Measurements from ENCODE around the gene KANSL1L.

The KANSL1L gene

DNA sequence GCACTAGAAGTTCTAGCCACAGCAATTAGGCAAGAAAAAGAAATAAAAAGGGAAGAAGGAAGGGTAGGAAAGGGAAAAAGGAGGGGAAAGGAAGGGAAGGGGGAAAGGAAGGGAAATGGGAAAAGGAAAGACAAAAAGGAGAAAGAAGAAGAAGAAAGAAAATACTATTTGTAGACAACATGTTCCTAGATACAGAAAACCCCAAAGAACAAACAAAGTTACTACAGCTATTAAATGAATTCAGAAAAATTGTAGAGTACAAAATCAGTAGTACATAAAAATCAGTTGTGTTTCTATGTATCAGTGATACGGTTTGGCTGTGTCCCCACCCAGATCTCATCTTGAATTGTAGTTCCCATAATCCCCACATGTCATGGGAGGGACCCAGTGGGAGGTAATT lies 116.5 kb downstream of the KANSL1L start:
- Mint-ChIP-seq H3K4me1 (peaks cover 6% of the 10 kb centered on the region), H3K27ac (no peak overlapping the region), H3K27me3 (ENCODE audit: low read depth) (no peaks in the 10 kb centered on the region), H3K9me3 (peaks cover 32% of the 10 kb centered on the region), H3K4me3 (no peak overlapping the region), H3K36me3 (ENCODE audit: low read depth) (peaks cover 71% of the 10 kb centered on the region)
- TF ChIP-seq, protein P1, sequence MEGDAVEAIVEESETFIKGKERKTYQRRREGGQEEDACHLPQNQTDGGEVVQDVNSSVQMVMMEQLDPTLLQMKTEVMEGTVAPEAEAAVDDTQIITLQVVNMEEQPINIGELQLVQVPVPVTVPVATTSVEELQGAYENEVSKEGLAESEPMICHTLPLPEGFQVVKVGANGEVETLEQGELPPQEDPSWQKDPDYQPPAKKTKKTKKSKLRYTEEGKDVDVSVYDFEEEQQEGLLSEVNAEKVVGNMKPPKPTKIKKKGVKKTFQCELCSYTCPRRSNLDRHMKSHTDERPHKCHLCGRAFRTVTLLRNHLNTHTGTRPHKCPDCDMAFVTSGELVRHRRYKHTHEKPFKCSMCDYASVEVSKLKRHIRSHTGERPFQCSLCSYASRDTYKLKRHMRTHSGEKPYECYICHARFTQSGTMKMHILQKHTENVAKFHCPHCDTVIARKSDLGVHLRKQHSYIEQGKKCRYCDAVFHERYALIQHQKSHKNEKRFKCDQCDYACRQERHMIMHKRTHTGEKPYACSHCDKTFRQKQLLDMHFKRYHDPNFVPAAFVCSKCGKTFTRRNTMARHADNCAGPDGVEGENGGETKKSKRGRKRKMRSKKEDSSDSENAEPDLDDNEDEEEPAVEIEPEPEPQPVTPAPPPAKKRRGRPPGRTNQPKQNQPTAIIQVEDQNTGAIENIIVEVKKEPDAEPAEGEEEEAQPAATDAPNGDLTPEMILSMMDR (IDR thresholded peaks at IDR 0.05; ENCODE audit: unreplicated experiment in 3 of 3), result no peak

DNA sequence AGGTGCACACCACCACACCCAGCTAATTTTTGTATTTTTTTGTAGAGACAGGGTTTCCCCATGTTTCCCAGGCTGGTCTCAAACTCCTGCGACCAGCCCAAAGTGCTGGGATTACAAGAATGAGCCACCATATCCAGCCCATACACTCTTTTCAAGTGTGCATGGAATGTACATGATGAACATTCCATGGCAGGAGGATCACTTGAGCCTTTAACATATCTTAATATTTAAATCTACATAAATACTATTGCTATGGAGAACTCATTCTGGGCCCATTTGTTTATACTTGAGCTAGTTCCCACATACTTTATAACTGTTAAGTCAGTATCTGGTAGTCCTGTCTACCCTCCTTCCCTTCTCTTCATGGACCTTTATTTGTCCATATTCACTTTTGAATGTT lies 120.3 kb downstream of the KANSL1L start:
- TF ChIP-seq, protein P1 (IDR thresholded peaks at IDR 0.05; ENCODE audit: unreplicated experiment in 3 of 3), result no peak
- Mint-ChIP-seq H3K27me3 (ENCODE audit: low read depth) (no peaks in the 10 kb centered on the region), H3K4me3 (no peak overlapping the region), H3K27ac (no peak overlapping the region), H3K4me1 (peaks cover 7% of the 10 kb centered on the region), H3K9me3 (peaks cover 23% of the 10 kb centered on the region), H3K36me3 (ENCODE audit: low read depth) (peaks cover 72% of the 10 kb centered on the region)

DNA sequence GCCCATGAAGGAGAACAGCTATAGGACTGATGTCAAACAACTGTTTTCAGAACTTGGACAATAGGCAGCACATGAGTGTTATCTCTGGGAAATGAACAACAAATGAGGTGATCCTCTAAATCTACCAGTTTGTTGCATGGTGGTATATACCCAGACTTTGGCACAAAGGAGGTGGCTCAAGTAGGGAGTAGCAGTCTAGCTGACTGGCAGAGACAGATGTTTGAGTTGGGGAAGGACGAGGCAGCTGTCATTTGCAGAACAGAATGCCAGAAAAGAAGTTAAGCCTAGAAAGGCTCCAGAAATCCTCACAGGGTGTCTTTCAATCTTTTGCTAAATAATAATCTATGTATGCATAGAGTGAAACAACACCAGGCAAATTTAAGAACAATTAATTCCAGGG lies 121.4 kb downstream of the KANSL1L start:
- TF ChIP-seq, protein P1 (IDR thresholded peaks at IDR 0.05; ENCODE audit: unreplicated experiment in 3 of 3), result no peak
- H3K36me3 Mint-ChIP-seq (ENCODE audit: low read depth), result peaks cover 68% of the 10 kb centered on the region
- peak overlapping the region; percentile 26 to 59 (median 49) for H3K27ac Mint-ChIP-seq
- H3K27me3 Mint-ChIP-seq (ENCODE audit: low read depth), result no peaks in the 10 kb centered on the region
- H3K9me3 Mint-ChIP-seq, result peaks cover 15% of the 10 kb centered on the region
- peaks cover 7% of the 10 kb centered on the region for H3K4me1 Mint-ChIP-seq
- H3K4me3 Mint-ChIP-seq, result no peak overlapping the region

DNA sequence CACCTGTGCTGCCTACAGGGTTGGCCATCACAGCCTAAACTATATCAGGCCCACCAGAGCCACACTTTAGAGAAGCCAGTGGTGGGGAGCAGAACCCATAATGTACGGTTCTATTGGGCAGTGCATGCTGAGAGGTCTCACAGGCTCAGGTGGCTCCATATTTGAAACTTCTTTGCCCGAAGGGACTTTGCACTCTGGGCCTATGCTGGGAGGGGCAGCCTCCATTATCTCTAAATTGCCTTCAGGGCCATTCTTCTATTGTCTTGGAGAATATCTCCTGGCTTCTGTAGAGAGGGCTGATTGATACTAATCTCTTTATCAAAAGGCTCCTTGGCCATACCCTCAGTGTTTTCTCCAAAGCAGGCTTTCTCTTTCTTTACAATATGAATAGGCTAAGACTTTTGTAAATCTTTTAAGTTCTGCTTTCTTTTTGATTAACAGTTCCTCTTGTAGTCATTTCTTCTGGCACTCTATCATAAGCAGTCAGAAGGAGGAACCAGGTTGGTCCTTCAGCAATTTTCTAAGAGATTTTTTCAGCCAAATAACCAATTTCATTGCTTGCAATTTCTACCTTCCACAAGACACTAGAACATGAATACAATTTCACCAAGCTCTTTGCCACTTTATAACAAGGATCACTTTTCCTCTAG lies 124.2 kb downstream of the KANSL1L start:
- Mint-ChIP-seq H3K27me3 (ENCODE audit: low read depth) (no peaks in the 10 kb centered on the region), H3K27ac (no peak overlapping the region), H3K4me3 (no peak overlapping the region), H3K4me1 (peaks cover 7% of the 10 kb centered on the region), H3K36me3 (ENCODE audit: low read depth) (peaks cover 52% of the 10 kb centered on the region), H3K9me3 (peaks cover 9% of the 10 kb centered on the region)
- TF ChIP-seq, protein P1 (IDR thresholded peaks at IDR 0.05; ENCODE audit: unreplicated experiment in 3 of 3), result no peak

DNA sequence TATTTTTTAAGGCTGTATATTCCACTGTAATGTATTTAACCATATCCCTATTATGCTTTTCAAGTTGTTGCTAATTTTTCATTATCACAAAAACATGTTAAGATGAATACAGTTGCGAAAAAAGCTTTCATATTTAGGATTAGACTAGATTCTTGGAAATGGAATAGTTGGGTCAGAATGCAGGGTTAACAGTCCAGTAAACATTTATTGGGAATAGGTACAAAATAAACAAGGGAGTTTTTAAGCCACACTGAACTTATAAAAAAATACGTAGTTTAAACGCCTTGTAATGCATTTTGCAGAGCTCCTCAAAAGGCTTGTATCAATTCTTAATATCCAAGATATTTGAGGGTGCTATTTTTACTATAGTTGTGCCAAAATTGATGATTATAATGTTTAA lies 133.1 kb downstream of the KANSL1L start:
- TF ChIP-seq, protein P1 (IDR thresholded peaks at IDR 0.05; ENCODE audit: unreplicated experiment in 3 of 3), result no peak
- no peaks in the 10 kb centered on the region for H3K4me1 Mint-ChIP-seq
- H3K36me3 Mint-ChIP-seq (ENCODE audit: low read depth), result peaks cover 31% of the 10 kb centered on the region
- H3K4me3 Mint-ChIP-seq, result no peak overlapping the region
- no peaks in the 10 kb centered on the region for H3K27me3 Mint-ChIP-seq (ENCODE audit: low read depth)
- no peak overlapping the region for H3K27ac Mint-ChIP-seq
- no peaks in the 10 kb centered on the region for H3K9me3 Mint-ChIP-seq

DNA sequence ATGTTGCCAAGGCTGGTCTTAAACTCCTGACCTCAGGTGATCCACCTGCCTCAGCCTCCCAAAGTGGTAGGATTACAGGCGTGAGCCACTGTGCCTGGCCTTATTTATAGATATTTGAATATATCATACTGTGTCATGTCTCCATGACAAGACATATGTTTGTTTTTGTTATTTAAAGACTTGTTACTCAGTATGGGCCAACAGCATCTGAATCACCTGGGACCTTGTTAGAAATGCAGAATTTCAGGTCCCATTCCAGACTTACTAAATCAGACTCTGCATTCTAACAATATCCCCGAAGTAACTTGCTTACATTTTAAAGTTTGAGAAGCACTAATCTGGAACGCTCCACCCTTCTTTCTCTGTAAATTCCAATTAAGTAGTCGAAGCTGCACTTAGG lies 135.5 kb downstream of the KANSL1L start:
- TF ChIP-seq, protein P1 (IDR thresholded peaks at IDR 0.05; ENCODE audit: unreplicated experiment in 3 of 3), result no peak
- no peaks in the 10 kb centered on the region for H3K27me3 Mint-ChIP-seq (ENCODE audit: low read depth)
- H3K4me1 Mint-ChIP-seq, result no peaks in the 10 kb centered on the region
- no peak overlapping the region for H3K4me3 Mint-ChIP-seq
- no peaks in the 10 kb centered on the region for H3K9me3 Mint-ChIP-seq
- H3K36me3 Mint-ChIP-seq (ENCODE audit: low read depth), result peaks cover 31% of the 10 kb centered on the region
- H3K27ac Mint-ChIP-seq, result no peak overlapping the region

Measured in nephron (organoid).